GM12891 (cell line): ENCODE results near the gene HNRNPLL.

Experiments
- POLR2A ChIP-seq: IDR thresholded peaks from 2 replicates; pipeline ENCODE4 v1.6.1; 2011; ENCODE audit warnings: low read depth, low read length, control low read depth
- POLR2AphosphoS5 ChIP-seq: IDR thresholded peaks from 2 replicates; pipeline ENCODE4 v1.6.1; 2011; ENCODE audit warnings: low read depth, low read length, control low read depth
- SPI1 ChIP-seq: IDR thresholded peaks from 2 replicates; pipeline ENCODE4 v1.6.1; 2011; ENCODE audit warnings: low read depth, low read length, control low read depth
- TAF1 ChIP-seq: IDR thresholded peaks from 2 replicates; pipeline ENCODE4 v1.6.1; 2011; ENCODE audit warnings: low read depth, low read length, control low read depth

GRCh38 chr2:38540580-38541286 is 62.0 kb downstream of the HNRNPLL start:
- no peak for TF ChIP-seq POLR2A
- TF ChIP-seq POLR2AphosphoS5, result no peak
- no peak for TF ChIP-seq TAF1
- TF ChIP-seq SPI1, result no peak
